ENCODE results near the gene MRPL47.
"Not testable (repeated sequence)": the region's sequence is repeated elsewhere in the genome, so short reads cannot be mapped to it uniquely, and the experiment has no call there.

Gene MRPL47

GRCh38 chr3:179604321-179605078 lies at the start of gene MRPL47, which contains the start of gene NDUFB5:
Gene MRPL47, minus strand, starts transcription at chr3:179604638. Its CDS starts 14 bp downstream, at chr3:179604624.
Gene NDUFB5, plus strand, starts transcription at chr3:179604794. Its CDS starts 22 bp downstream, at chr3:179604816.
- in situ Hi-C loops (cut with MboI; ENCODE audit: low sequenced_read_pairs): no loop called here

- in situ Hi-C loops (cut with MboI; ENCODE audit: low sequenced_read_pairs): no loop called here
Observed at GRCh38 chr3:179653096-179653797, 48.8 kb upstream of the MRPL47 start.

GRCh38 chr3:179652447-179653095 lies 48.1 kb upstream of the MRPL47 start, which contains the start of gene USP13:
Gene USP13, plus strand, starts transcription at chr3:179653040. Its CDS starts 186 bp downstream, at chr3:179653226.
- in situ Hi-C loops (cut with MboI; ENCODE audit: low sequenced_read_pairs): no loop called here

GRCh38 chr3:179651687-179652446 lies 47.4 kb upstream of the MRPL47 start:
- in situ Hi-C loops (cut with MboI; ENCODE audit: low sequenced_read_pairs): no loop called here

- in situ Hi-C loops (cut with MboI; ENCODE audit: low sequenced_read_pairs): no loop called here
Observed at GRCh38 chr3:179646177-179646576, 41.7 kb upstream of the MRPL47 start.

- in situ Hi-C loops (cut with MboI; ENCODE audit: low sequenced_read_pairs): not testable (repeated sequence)
Observed at GRCh38 chr3:179643837-179644236, 39.4 kb upstream of the MRPL47 start.

- in situ Hi-C loops (cut with MboI; ENCODE audit: low sequenced_read_pairs): no loop called here
Observed at GRCh38 chr3:179642871-179643270, 38.4 kb upstream of the MRPL47 start.

- in situ Hi-C loops (cut with MboI; ENCODE audit: low sequenced_read_pairs): no loop called here
Observed at GRCh38 chr3:179640469-179640868, 36.0 kb upstream of the MRPL47 start.

- in situ Hi-C loops (cut with MboI; ENCODE audit: low sequenced_read_pairs): no loop called here
Observed at GRCh38 chr3:179630753-179631451, 26.5 kb upstream of the MRPL47 start.

GRCh38 chr3:179624451-179624850 lies 20.0 kb upstream of the MRPL47 start:
- in situ Hi-C loops (cut with MboI; ENCODE audit: low sequenced_read_pairs): no loop called here

- in situ Hi-C loops (cut with MboI; ENCODE audit: low sequenced_read_pairs): no loop called here
Observed at GRCh38 chr3:179622023-179622422, 17.6 kb upstream of the MRPL47 start.

GRCh38 chr3:179615458-179616173 lies 11.2 kb upstream of the MRPL47 start:
- in situ Hi-C loops (cut with MboI; ENCODE audit: low sequenced_read_pairs): no loop called here

- in situ Hi-C loops (cut with MboI; ENCODE audit: low sequenced_read_pairs): no loop called here
Observed at GRCh38 chr3:179613807-179614206, 9.4 kb upstream of the MRPL47 start.

GRCh38 chr3:179610066-179610465 lies 5.6 kb upstream of the MRPL47 start:
- in situ Hi-C loops (cut with MboI; ENCODE audit: low sequenced_read_pairs): no loop called here

- in situ Hi-C loops (cut with MboI; ENCODE audit: low sequenced_read_pairs): no loop called here
Observed at GRCh38 chr3:179608931-179609720, 4.7 kb upstream of the MRPL47 start.

- in situ Hi-C loops (cut with MboI; ENCODE audit: low sequenced_read_pairs): no loop called here
Observed at GRCh38 chr3:179606534-179607085, 2.2 kb upstream of the MRPL47 start.

GRCh38 chr3:179603831-179604230 lies 607 bp downstream of the MRPL47 start:
- in situ Hi-C loops (cut with MboI; ENCODE audit: low sequenced_read_pairs): no loop called here

- in situ Hi-C loops (cut with MboI; ENCODE audit: low sequenced_read_pairs): no loop called here
Observed at GRCh38 chr3:179603321-179603720, 1.1 kb downstream of the MRPL47 start.

All from HL-60/S4 treated with retinoic acid at 250 ng/mL for 4 days and 3 days (cell line).